NCI-H2107 treated with DMSO at 0.1 percent for 48 hours (cell line): ENCODE data around the gene ARL2BP.
"Not testable (repeated sequence)": the region's sequence is repeated elsewhere in the genome, so short reads cannot be mapped to it uniquely, and the experiment has no call there.

Experiments used
- DNase-seq: peaks from one replicate; lab custom pipeline; 2025; ENCODE audit not compliant: unreplicated experiment; lab: John Stamatoyannopoulos, UW

The ARL2BP gene

GRCh38 chr16:57262841-57263540 lies 17.9 kb downstream of the ARL2BP start:
- DNase-seq, result no peak

GRCh38 chr16:57263541-57264351 lies 18.7 kb downstream of the ARL2BP start:
- no peak for DNase-seq

- DNase-seq, result no peak
Measured at GRCh38 chr16:57264381-57264780, 19.3 kb downstream of the ARL2BP start.

- no peak for DNase-seq
Measured at GRCh38 chr16:57264950-57265371, 19.9 kb downstream of the ARL2BP start.

GRCh38 chr16:57265850-57266530 lies 20.9 kb downstream of the ARL2BP start:
- no peak for DNase-seq

- DNase-seq, result no peak
Measured at GRCh38 chr16:57266531-57267260, 21.6 kb downstream of the ARL2BP start.

GRCh38 chr16:57267343-57267742 lies 22.3 kb downstream of the ARL2BP start:
- DNase-seq, result not testable (repeated sequence)

GRCh38 chr16:57268804-57269800 lies 24.0 kb downstream of the ARL2BP start:
- no peak for DNase-seq

GRCh38 chr16:57270221-57271062 lies 25.4 kb downstream of the ARL2BP start:
- DNase-seq, result no peak

GRCh38 chr16:57271063-57271345 lies 25.9 kb downstream of the ARL2BP start:
- no peak for DNase-seq

- no peak for DNase-seq
Measured at GRCh38 chr16:57271867-57272495, 26.9 kb downstream of the ARL2BP start.

GRCh38 chr16:57273359-57273758 lies 28.3 kb downstream of the ARL2BP start:
- DNase-seq, result no peak

GRCh38 chr16:57273826-57274225 lies 28.8 kb downstream of the ARL2BP start:
- no peak for DNase-seq

- DNase-seq, result not testable (repeated sequence)
Measured at GRCh38 chr16:57275946-57276345, 30.9 kb downstream of the ARL2BP start.

- DNase-seq, result no peak
Measured at GRCh38 chr16:57276596-57276995, 31.5 kb downstream of the ARL2BP start.

GRCh38 chr16:57277586-57277985 lies 32.5 kb downstream of the ARL2BP start:
- DNase-seq, result peak; percentile 14

- DNase-seq, result no peak
Measured at GRCh38 chr16:57278494-57278893, 33.4 kb downstream of the ARL2BP start.

- no peak for DNase-seq
Measured at GRCh38 chr16:57279780-57280638, 35.0 kb downstream of the ARL2BP start.
